ENCODE data around the gene FYCO1.

DNA sequence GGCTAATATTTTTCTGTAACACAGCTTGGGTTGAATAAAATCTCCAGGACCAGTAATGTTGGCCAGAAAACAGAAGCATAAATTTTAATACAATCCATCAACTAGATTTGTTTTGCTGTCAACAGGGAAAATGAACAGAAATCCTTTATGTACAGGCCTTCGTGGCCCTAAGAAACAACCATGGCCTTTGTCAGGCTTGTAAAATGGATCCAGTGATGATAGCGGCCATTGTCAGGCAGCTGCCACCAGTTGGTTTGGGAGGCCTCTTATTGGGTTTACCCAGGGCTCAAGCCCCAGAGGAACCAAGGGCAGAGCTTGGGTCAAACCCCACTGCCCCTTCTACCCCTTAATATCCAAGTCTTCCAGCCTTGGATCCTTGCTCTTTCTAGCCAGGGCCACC lies 5.6 kb upstream of the FYCO1 start:
- TF ChIP-seq CTCF (IDR thresholded peaks at IDR 0.05; ENCODE audit: insufficient read depth, low read length), result no peak
- TF ChIP-seq GABPA (IDR thresholded peaks at IDR 0.05; ENCODE audit: low read depth), result no peak
- no peak for TF ChIP-seq POLR2AphosphoS5 (IDR thresholded peaks at IDR 0.05; ENCODE audit: low read depth)

All from HL-60 (cell line).